Lower lobe of right lung (tissue), 2 donors: ENCODE results near the gene NAALADL1. TPM values are rescaled to one million over a fixed set of nuclear protein-coding genes. Genes with fewer than 3 reads are reported as not detected.

Experiments
- ATAC-seq, 2 donors: fragments of 200-7000 bp; cut with Tn5 transposase; one replicate each; pipeline ENCODE4 v1.9.1; 2020 to 2022; ENCODE audit warnings: mild to moderate bottlenecking in 2 of 2, moderate library complexity in 2 of 2
- DNase-seq: peaks from one replicate; pipeline ENCODE4 v3.0.0-alpha.2; 2020
- H3K27ac ChIP-seq: fragments of 200-600 bp; one replicate; pipeline ENCODE4 v1.8.0; 2022
- H3K27me3 ChIP-seq: fragments of 200-600 bp; one replicate; pipeline ENCODE4 v1.8.0; 2022; ENCODE audit warnings: low read depth
- H3K36me3 ChIP-seq: fragments of 200-600 bp; one replicate; pipeline ENCODE4 v1.8.0; 2022; ENCODE audit warnings: mild to moderate bottlenecking
- H3K4me1 ChIP-seq: fragments of 200-600 bp; one replicate; pipeline ENCODE4 v1.8.0; 2022
- H3K4me3 ChIP-seq: fragments of 200-600 bp; one replicate; pipeline ENCODE4 v1.8.0; 2022; ENCODE audit warnings: mild to moderate bottlenecking
- H3K9me3 ChIP-seq: fragments of 200-600 bp; one replicate; pipeline ENCODE4 v1.8.0; 2022
- CTCF ChIP-seq: fragments of 200-600 bp; IDR thresholded peaks from one replicate; pipeline ENCODE4 v1.8.0; 2022; ENCODE audit warnings: antibody characterized with exemption, mild to moderate bottlenecking
- intact Hi-C: fragments of 100-400 bp; cut with DNase I; formaldehyde crosslinking; loops from one replicate; pipeline ENCODE4 v1.11.0; 2022
- total RNA-seq: library from RNA; stranded (reverse); fragmentation: NEBNext Ultra II Directional; extraction: Animal tissue kit (Norgen Biotek cat#: 25700); gene quantifications from one replicate; pipeline ENCODE4 v1.2.1, GENCODE V29; 2021
- donor health status: DM: no; HTN: yes; CAD: no; lungs with severe emphysema.

Gene NAALADL1
- total RNA-seq, 1 donor from 2014 or later, result 12.2 TPM

GRCh38 chr11:65090628-65091027, 32.3 kb upstream of the NAALADL1 start:
- ATAC-seq, result no peak
- TF ChIP-seq CTCF, result no peak
- Histone ChIP-seq H3K4me1 (peaks cover 3% of the 10 kb centered on the region), H3K27ac (no peak overlapping the region), H3K36me3 (peaks cover 42% of the 10 kb centered on the region), H3K27me3 (no peaks in the 10 kb centered on the region), H3K9me3 (no peaks in the 10 kb centered on the region), H3K4me3 (no peak overlapping the region)
- intact Hi-C loops, result no loop called here
- DNase-seq, result no peak

- no peak overlapping the region for H3K4me3 ChIP-seq
- no peak for DNase-seq
- no peak for ATAC-seq
- peaks cover 46% of the 10 kb centered on the region for H3K36me3 ChIP-seq
- H3K4me1 ChIP-seq, result peaks cover 13% of the 10 kb centered on the region
- intact Hi-C loops, result no loop called here
- TF ChIP-seq CTCF, result no peak
- H3K27me3 ChIP-seq, result no peaks in the 10 kb centered on the region
- H3K27ac ChIP-seq, result no peak overlapping the region
- no peaks in the 10 kb centered on the region for H3K9me3 ChIP-seq
Measured at GRCh38 chr11:65089621-65090020, 31.3 kb upstream of the NAALADL1 start.

DNA sequence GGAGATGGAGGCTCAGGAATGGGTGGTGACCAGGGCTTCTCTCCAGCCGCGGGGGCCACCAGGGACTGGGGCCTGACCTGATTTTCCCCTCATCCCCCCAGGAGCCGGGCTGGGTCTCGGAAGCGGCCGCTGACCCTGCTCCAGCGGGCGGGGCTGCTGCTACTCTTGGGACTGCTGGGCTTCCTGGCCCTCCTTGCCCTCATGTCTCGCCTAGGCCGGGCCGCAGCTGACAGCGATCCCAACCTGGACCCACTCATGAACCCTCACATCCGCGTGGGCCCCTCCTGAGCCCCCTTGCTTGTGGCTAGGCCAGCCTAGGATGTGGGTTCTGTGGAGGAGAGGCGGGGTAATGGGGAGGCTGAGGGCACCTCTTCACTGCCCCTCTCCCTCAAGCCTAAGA, 29.5 kb upstream of the NAALADL1 start:
- intact Hi-C loops, result no loop called here
- ATAC-seq (no peak), DNase-seq (no peak)
- no peak for TF ChIP-seq CTCF
- no peak overlapping the region for H3K27ac ChIP-seq
- H3K4me3 ChIP-seq, result no peak overlapping the region
- H3K4me1 ChIP-seq, result peaks cover 20% of the 10 kb centered on the region
- no peaks in the 10 kb centered on the region for H3K27me3 ChIP-seq
- peaks cover 46% of the 10 kb centered on the region for H3K36me3 ChIP-seq
- H3K9me3 ChIP-seq, result no peaks in the 10 kb centered on the region

DNA sequence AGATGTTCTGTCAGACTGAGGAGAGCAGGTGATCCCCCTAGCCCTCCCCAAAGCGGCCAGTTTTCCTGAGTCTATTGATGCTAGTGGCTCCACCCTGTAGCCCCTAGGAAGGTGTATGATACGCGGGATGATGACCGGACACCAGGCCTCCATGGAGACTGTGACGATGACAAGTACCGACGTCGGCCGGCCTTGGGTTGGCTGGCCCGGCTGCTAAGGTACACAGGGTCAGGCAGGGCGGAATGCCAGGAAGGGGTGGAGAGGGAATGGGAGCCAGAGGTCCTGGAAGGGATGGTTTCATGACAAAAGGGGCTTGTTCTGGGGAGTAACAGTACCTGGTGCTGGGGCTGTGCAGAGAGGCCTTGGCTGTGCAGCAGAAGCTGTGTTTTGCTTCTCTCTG, 28.9 kb upstream of the NAALADL1 start:
- Histone ChIP-seq H3K27ac (no peak overlapping the region), H3K36me3 (peaks cover 46% of the 10 kb centered on the region), H3K4me3 (no peak overlapping the region), H3K9me3 (no peaks in the 10 kb centered on the region), H3K4me1 (peaks cover 20% of the 10 kb centered on the region), H3K27me3 (no peaks in the 10 kb centered on the region)
- no peak for TF ChIP-seq CTCF
- DNase-seq (no peak), ATAC-seq (no peak)
- intact Hi-C loops, result no loop called here

- Histone ChIP-seq H3K9me3 (no peaks in the 10 kb centered on the region), H3K4me1 (peaks cover 20% of the 10 kb centered on the region), H3K36me3 (peaks cover 46% of the 10 kb centered on the region), H3K4me3 (no peak overlapping the region), H3K27me3 (no peaks in the 10 kb centered on the region), H3K27ac (no peak overlapping the region)
- no peak for TF ChIP-seq CTCF
- ATAC-seq (no peak), DNase-seq (no peak)
- intact Hi-C loops, result no loop called here
Measured at GRCh38 chr11:65086809-65087208, 28.5 kb upstream of the NAALADL1 start.

DNA sequence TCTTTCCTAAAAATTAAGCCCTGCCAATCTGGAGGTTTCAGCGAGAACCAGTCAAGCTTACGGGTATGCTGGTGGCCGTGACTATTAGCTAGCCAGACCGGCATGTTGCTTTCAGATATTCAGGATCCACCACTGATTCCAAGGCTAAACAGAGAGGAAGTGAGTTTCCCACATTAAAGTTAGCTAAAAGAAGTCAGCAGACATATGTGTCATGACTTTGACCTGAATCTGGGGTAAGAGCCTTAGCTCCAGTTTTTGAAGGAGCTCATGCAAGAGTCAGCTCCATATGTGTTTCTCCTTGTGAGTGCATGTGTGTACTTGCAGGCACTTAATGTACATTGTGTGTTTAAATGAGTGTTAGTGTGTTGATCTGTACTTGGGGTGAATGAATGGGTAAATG, 27.1 kb upstream of the NAALADL1 start:
- no peak for ATAC-seq
- DNase-seq, result no peak
- Histone ChIP-seq H3K27me3 (no peaks in the 10 kb centered on the region), H3K4me3 (no peak overlapping the region), H3K36me3 (peaks cover 46% of the 10 kb centered on the region), H3K9me3 (no peaks in the 10 kb centered on the region), H3K4me1 (peaks cover 20% of the 10 kb centered on the region), H3K27ac (no peak overlapping the region)
- no peak for TF ChIP-seq CTCF
- intact Hi-C loops, result no loop called here
